Measurements from ENCODE around the gene FHIT.

FHIT gene

GRCh38 chr3:60073942-60074341 lies 1177.3 kb downstream of the FHIT start:
- DNase-seq (ENCODE audit: low spot score) (no peak), FAIRE-seq (no peak)

GRCh38 chr3:60073228-60073627 lies 1178.0 kb downstream of the FHIT start:
- DNase-seq (ENCODE audit: low spot score), result no peak
- no peak for FAIRE-seq

- DNase-seq (ENCODE audit: low spot score), result no peak
- FAIRE-seq, result no peak
Observed at GRCh38 chr3:60070366-60070765, 1180.9 kb downstream of the FHIT start.

GRCh38 chr3:60065227-60065868 lies 1185.9 kb downstream of the FHIT start:
- DNase-seq (ENCODE audit: low spot score) (no peak), FAIRE-seq (no peak)

GRCh38 chr3:60064210-60065178 lies 1186.8 kb downstream of the FHIT start:
- no peak for FAIRE-seq
- no peak for DNase-seq (ENCODE audit: low spot score)

GRCh38 chr3:60056404-60056803 lies 1194.8 kb downstream of the FHIT start:
- FAIRE-seq (no peak), DNase-seq (ENCODE audit: low spot score) (no peak)

- FAIRE-seq (no peak), DNase-seq (ENCODE audit: low spot score) (no peak)
Observed at GRCh38 chr3:60055765-60056164, 1195.5 kb downstream of the FHIT start.

GRCh38 chr3:60053526-60054265 lies 1197.6 kb downstream of the FHIT start:
- DNase-seq (ENCODE audit: low spot score), result no peak
- FAIRE-seq, result no peak

GRCh38 chr3:60048447-60048848 lies 1202.8 kb downstream of the FHIT start:
- FAIRE-seq (no peak), DNase-seq (ENCODE audit: low spot score) (no peak)

GRCh38 chr3:60047426-60048200 lies 1203.6 kb downstream of the FHIT start:
- DNase-seq (ENCODE audit: low spot score) (no peak), FAIRE-seq (no peak)

- DNase-seq (ENCODE audit: low spot score), result no peak
- no peak for FAIRE-seq
Observed at GRCh38 chr3:60046210-60046609, 1205.0 kb downstream of the FHIT start.

- FAIRE-seq, result no peak
- DNase-seq (ENCODE audit: low spot score), result no peak
Observed at GRCh38 chr3:60045686-60046085, 1205.6 kb downstream of the FHIT start.

GRCh38 chr3:60036803-60037202 lies 1214.4 kb downstream of the FHIT start:
- FAIRE-seq, result no peak
- DNase-seq (ENCODE audit: low spot score), result no peak

GRCh38 chr3:60033901-60034453 lies 1217.3 kb downstream of the FHIT start:
- DNase-seq (ENCODE audit: low spot score), result no peak
- FAIRE-seq, result no peak

- DNase-seq (ENCODE audit: low spot score) (no peak), FAIRE-seq (no peak)
Observed at GRCh38 chr3:60030982-60031381, 1220.3 kb downstream of the FHIT start.

GRCh38 chr3:60028233-60028632 lies 1223.0 kb downstream of the FHIT start:
- no peak for FAIRE-seq
- no peak for DNase-seq (ENCODE audit: low spot score)

- DNase-seq (ENCODE audit: low spot score) (no peak), FAIRE-seq (no peak)
Observed at GRCh38 chr3:60027335-60027734, 1223.9 kb downstream of the FHIT start.

GRCh38 chr3:60025096-60026050 lies 1225.9 kb downstream of the FHIT start:
- DNase-seq (ENCODE audit: low spot score), result no peak
- FAIRE-seq, result no peak

GRCh38 chr3:60024400-60024799 lies 1226.9 kb downstream of the FHIT start:
- DNase-seq (ENCODE audit: low spot score) (no peak), FAIRE-seq (no peak)

GRCh38 chr3:60023189-60023588 lies 1228.1 kb downstream of the FHIT start:
- DNase-seq (ENCODE audit: low spot score) (no peak), FAIRE-seq (no peak)

Measured in RCC 7860 (cell line).